WERI-Rb-1 (cell line): Measurements from ENCODE around the gene TMEM255B.

Source experiments
- DNase-seq: peaks from one replicate; pipeline ENCODE4 v3.0.0-alpha.2; 2020
- H3K27ac ChIP-seq: fragments of 250-450 bp; sonication (Bioruptor Pico); 2 replicates; pipeline ENCODE4 v1.5.1; 2020; ENCODE audit warnings: mild to moderate bottlenecking, moderate library complexity
- H3K27me3 ChIP-seq: fragments of 250-450 bp; sonication (Bioruptor Pico); 2 replicates; pipeline ENCODE4 v1.5.1; 2021; ENCODE audit warnings: mild to moderate bottlenecking, low read depth, moderate library complexity; ENCODE audit not compliant: insufficient read depth, severe bottlenecking
- H3K36me3 ChIP-seq: fragments of 250-450 bp; sonication (Bioruptor Pico); 2 replicates; pipeline ENCODE4 v1.5.1; 2020; ENCODE audit warnings: mild to moderate bottlenecking, moderate library complexity
- H3K4me3 ChIP-seq: 2 replicates; pipeline ENCODE4 v1.5.1; 2011; ENCODE audit warnings: low read depth, mild to moderate bottlenecking, control low read depth, low read length
- H3K9me3 ChIP-seq: fragments of 250-450 bp; sonication (Bioruptor Pico); 2 replicates; pipeline ENCODE4 v1.5.1; 2021; ENCODE audit warnings: mild to moderate bottlenecking, moderate library complexity; ENCODE audit not compliant: severe bottlenecking
- CTCF ChIP-seq: IDR thresholded peaks from 2 replicates; pipeline ENCODE4 v1.5.1; 2011; ENCODE audit warnings: low read depth, mild to moderate bottlenecking, control low read depth, inconsistent platforms, low read length

Gene TMEM255B

GRCh38 chr13:113841353-113841650, 82.3 kb downstream of the TMEM255B start:
- DNase-seq: no peak
- peaks cover 25% of the 10 kb centered on the region for H3K36me3 ChIP-seq
- H3K9me3 ChIP-seq: no peaks in the 10 kb centered on the region
- no peak overlapping the region for H3K27ac ChIP-seq
- no peaks in the 10 kb centered on the region for H3K27me3 ChIP-seq
- no peak for TF ChIP-seq CTCF
- H3K4me3 ChIP-seq: no peak overlapping the region

GRCh38 chr13:113842336-113843062, 83.5 kb downstream of the TMEM255B start:
- no peak for DNase-seq
- H3K27me3 ChIP-seq: no peaks in the 10 kb centered on the region
- H3K9me3 ChIP-seq: no peaks in the 10 kb centered on the region
- no peak overlapping the region for H3K4me3 ChIP-seq
- TF ChIP-seq CTCF: no peak
- H3K27ac ChIP-seq: no peak overlapping the region
- H3K36me3 ChIP-seq: peaks cover 31% of the 10 kb centered on the region

- TF ChIP-seq CTCF: no peak
- peak overlapping the region; percentile 4; the same call in 1 of the 2 replicates for H3K27ac ChIP-seq
- H3K27me3 ChIP-seq: no peaks in the 10 kb centered on the region
- no peak overlapping the region for H3K4me3 ChIP-seq
- peaks cover 30% of the 10 kb centered on the region for H3K36me3 ChIP-seq
- DNase-seq: peak; percentile 12
- H3K9me3 ChIP-seq: no peaks in the 10 kb centered on the region
These were observed 84.1 kb downstream of the TMEM255B start for GRCh38 chr13:113843063-113843654.

GRCh38 chr13:113843864-113844556, 85.0 kb downstream of the TMEM255B start:
- peak; percentile 67 for TF ChIP-seq CTCF
- Histone ChIP-seq H3K27me3 (no peaks in the 10 kb centered on the region), H3K9me3 (no peaks in the 10 kb centered on the region), H3K36me3 (peaks cover 30% of the 10 kb centered on the region), H3K27ac (no peak overlapping the region), H3K4me3 (no peak overlapping the region)
- DNase-seq: peak; percentile 23

DNA sequence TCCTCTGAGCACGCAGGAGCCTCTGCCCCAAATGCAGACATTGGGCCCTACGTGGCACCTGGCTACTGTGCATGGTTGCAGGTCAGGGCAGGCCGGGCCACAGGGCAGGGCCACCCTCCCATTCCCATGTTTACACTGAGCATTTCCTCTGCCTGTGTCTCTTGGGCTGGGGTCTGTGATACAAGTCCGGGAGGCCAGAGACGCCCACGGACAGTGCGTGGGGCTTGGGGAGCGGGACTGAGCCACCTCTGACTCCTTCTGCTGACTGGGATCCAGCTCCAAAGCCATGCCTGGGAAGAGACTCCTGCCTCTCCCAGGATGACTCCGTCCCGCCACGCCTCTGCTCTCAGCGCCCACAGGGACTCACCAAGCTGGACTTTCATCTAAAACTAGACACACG, 86.0 kb downstream of the TMEM255B start:
- peaks cover 30% of the 10 kb centered on the region for H3K36me3 ChIP-seq
- no peaks in the 10 kb centered on the region for H3K9me3 ChIP-seq
- TF ChIP-seq CTCF: no peak
- H3K27me3 ChIP-seq: no peaks in the 10 kb centered on the region
- no peak overlapping the region for H3K27ac ChIP-seq
- H3K4me3 ChIP-seq: no peak overlapping the region
- peak; percentile 10 for DNase-seq
